GM12891 (cell line): Measurements from ENCODE around the gene RPUSD4.

ENCODE experiments used
- POLR2A ChIP-seq: IDR thresholded peaks from 2 replicates; pipeline ENCODE4 v1.6.1; 2011; ENCODE audit warnings: low read depth, low read length, control low read depth
- SPI1 ChIP-seq: IDR thresholded peaks from 2 replicates; pipeline ENCODE4 v1.6.1; 2011; ENCODE audit warnings: low read depth, low read length, control low read depth
- TAF1 ChIP-seq: IDR thresholded peaks from 2 replicates; pipeline ENCODE4 v1.6.1; 2011; ENCODE audit warnings: low read depth, low read length, control low read depth

- TF ChIP-seq POLR2A (no peak), TAF1 (no peak), SPI1 (no peak)
Measured at GRCh38 chr11:126254819-126255218, 43.4 kb upstream of the RPUSD4 start.
